WTC11 (cell line): Measurements from ENCODE around the gene CAPN15. TPM values are rescaled to one million over a fixed set of nuclear protein-coding genes. Genes with fewer than 3 reads are reported as not detected.

Experiments used
- ATAC-seq: fragments of 200-7000 bp; cut with Tn5 transposase; 2 replicates; pipeline ENCODE4 v1.10.0; 2021; ENCODE audit warnings: mild to moderate bottlenecking, moderate library complexity
- CTCF ChIA-PET: fragments of 300-600 bp; sonication (Branson Sonifier 250); formaldehyde crosslinking; loops from one replicate; lab custom pipeline; 2021; ENCODE audit warnings: antibody characterized with exemption; lab: Charles Lee
- POLR2A ChIA-PET: fragments of 350-600 bp; sonication (Branson Sonifier 250); formaldehyde crosslinking; loops from one replicate; lab custom pipeline; 2021; ENCODE audit warnings: antibody characterized with exemption; lab: Charles Lee
- DNase-seq: peaks from one replicate; pipeline ENCODE4 v3.0.0; 2021; ENCODE audit warnings: low spot score
- H3K27ac Mint-ChIP-seq: 2 replicates; pipeline ENCODE4 v1.8.0; 2021; ENCODE audit warnings: mixed read lengths
- H3K27me3 Mint-ChIP-seq: 2 replicates; pipeline ENCODE4 v1.8.0; 2021; ENCODE audit warnings: low read depth, mild to moderate bottlenecking, moderate library complexity, mixed read lengths
- H3K36me3 Mint-ChIP-seq: 2 replicates; pipeline ENCODE4 v1.8.0; 2021; ENCODE audit warnings: mixed read lengths
- H3K4me1 Mint-ChIP-seq: 2 replicates; pipeline ENCODE4 v1.8.0; 2022; ENCODE audit warnings: mixed read lengths
- H3K4me3 Mint-ChIP-seq: 2 replicates; pipeline ENCODE4 v1.8.0; 2021; ENCODE audit warnings: mild to moderate bottlenecking, moderate library complexity, mixed read lengths
- H3K9me3 Mint-ChIP-seq: 2 replicates; pipeline ENCODE4 v1.8.0; 2021; ENCODE audit warnings: mixed read lengths
- AFF4 ChIP-seq: sonication (generic); formaldehyde crosslinking; IDR thresholded peaks from 2 replicates; pipeline ENCODE4 v1.8.1; 2023; ENCODE audit warnings: mild to moderate bottlenecking, missing genetic modification reagents, borderline replicate concordance
- CBFB ChIP-seq: sonication (generic); formaldehyde crosslinking; IDR thresholded peaks from 2 replicates; pipeline ENCODE4 v1.8.1; 2022; ENCODE audit warnings: mild to moderate bottlenecking, low read depth, missing genetic modification reagents
- E2F1 ChIP-seq: sonication (generic); formaldehyde crosslinking; IDR thresholded peaks from 2 replicates; pipeline ENCODE4 v1.8.0; 2022; ENCODE audit warnings: mild to moderate bottlenecking, missing genetic modification reagents
- ESRRA ChIP-seq: sonication (generic); formaldehyde crosslinking; IDR thresholded peaks from 2 replicates; pipeline ENCODE4 v1.8.1; 2022; ENCODE audit warnings: mild to moderate bottlenecking, missing genetic modification reagents, borderline replicate concordance
- GRHL2 ChIP-seq: fragments of 250-450 bp; sonication (Bioruptor Pico); IDR thresholded peaks from 2 replicates; pipeline ENCODE4 v1.8.0; 2022; ENCODE audit warnings: mild to moderate bottlenecking, moderate library complexity; ENCODE audit not compliant: insufficient replicate concordance, severe bottlenecking
- GTF2I ChIP-seq: fragments of 250-450 bp; sonication (Bioruptor Pico); conservative IDR thresholded peaks from 2 replicates; pipeline ENCODE4 v1.4.0; 2021; ENCODE audit warnings: mild to moderate bottlenecking
- IRF2 ChIP-seq: sonication (generic); formaldehyde crosslinking; IDR thresholded peaks from 2 replicates; pipeline ENCODE4 v1.8.0; 2022; ENCODE audit warnings: low read depth, missing genetic modification reagents, borderline replicate concordance
- MLX ChIP-seq: sonication (generic); formaldehyde crosslinking; IDR thresholded peaks from 2 replicates; pipeline ENCODE4 v1.8.1; 2023; ENCODE audit warnings: mild to moderate bottlenecking, missing genetic modification reagents, moderate library complexity
- MXD4 ChIP-seq: fragments of 250-450 bp; sonication (Bioruptor Pico); IDR thresholded peaks from 2 replicates; pipeline ENCODE4 v1.8.0; 2021; ENCODE audit warnings: mild to moderate bottlenecking, moderate library complexity, borderline replicate concordance
- NFE2L1 ChIP-seq: sonication (generic); formaldehyde crosslinking; IDR thresholded peaks from 2 replicates; pipeline ENCODE4 v1.8.1; 2023; ENCODE audit warnings: missing genetic modification reagents
- NR2C2 ChIP-seq: sonication (generic); formaldehyde crosslinking; IDR thresholded peaks from 2 replicates; pipeline ENCODE4 v1.8.0; 2022; ENCODE audit warnings: mild to moderate bottlenecking, missing genetic modification reagents
- NR3C1 ChIP-seq: sonication (generic); formaldehyde crosslinking; conservative IDR thresholded peaks from 2 replicates; pipeline ENCODE4 v1.8.1; 2023; ENCODE audit warnings: low read depth, mild to moderate bottlenecking, missing genetic modification reagents
- RORB ChIP-seq: fragments of 250-450 bp; sonication (Bioruptor Pico); IDR thresholded peaks from 2 replicates; pipeline ENCODE4 v1.9.0; 2021; ENCODE audit warnings: mild to moderate bottlenecking
- STAT6 ChIP-seq: sonication (generic); formaldehyde crosslinking; conservative IDR thresholded peaks from 2 replicates; pipeline ENCODE4 v1.8.1; 2023; ENCODE audit warnings: mild to moderate bottlenecking, low read depth, missing genetic modification reagents, moderate library complexity
- TCF7 ChIP-seq: sonication (generic); formaldehyde crosslinking; IDR thresholded peaks from 2 replicates; pipeline ENCODE4 v1.8.0; 2022; ENCODE audit warnings: mild to moderate bottlenecking, low read depth, missing genetic modification reagents, moderate library complexity
- TP53 ChIP-seq: sonication (generic); formaldehyde crosslinking; IDR thresholded peaks from 2 replicates; pipeline ENCODE4 v1.8.1; 2023; ENCODE audit warnings: mild to moderate bottlenecking, missing genetic modification reagents
- ZNF423 ChIP-seq: fragments of 250-450 bp; sonication (Bioruptor Pico); IDR thresholded peaks from 2 replicates; pipeline ENCODE4 v2.1.2; 2022; ENCODE audit warnings: mild to moderate bottlenecking, moderate library complexity
- ZNF512 ChIP-seq: sonication (generic); formaldehyde crosslinking; IDR thresholded peaks from 2 replicates; pipeline ENCODE4 v1.8.1; 2022; ENCODE audit warnings: missing genetic modification reagents, borderline replicate concordance
- total RNA-seq: library from RNA; stranded (reverse); gene quantifications from 3 replicates; pipeline ENCODE4 v1.2.3, GENCODE V29; 2021

Gene CAPN15
- total RNA-seq, 1 experiment from 2014 or later = 110 TPM

GRCh38 chr16:513950-514349 lies 13.6 kb upstream of the CAPN15 start:
- Mint-ChIP-seq H3K27ac (no peak overlapping the region), H3K36me3 (peaks cover 3% of the 10 kb centered on the region; the same call in 1 of the 2 replicates), H3K4me3 (no peak overlapping the region), H3K4me1 (no peaks in the 10 kb centered on the region), H3K9me3 (no peaks in the 10 kb centered on the region), H3K27me3 (no peaks in the 10 kb centered on the region)
- TF ChIP-seq MXD4 (CRISPR knock-in tag) = no peak
- TF ChIP-seq E2F1 = no peak
- no peak for TF ChIP-seq ZNF512 (CRISPR knock-in tag)
- no peak for TF ChIP-seq GTF2I
- no peak for TF ChIP-seq ZNF423 (CRISPR knock-in tag)
- no peak for TF ChIP-seq AFF4 (CRISPR knock-in tag)
- TF ChIP-seq GRHL2 (CRISPR knock-in tag) = no peak
- no peak for TF ChIP-seq NFE2L1 (CRISPR knock-in tag)
- TF ChIP-seq RORB (CRISPR knock-in tag) = no peak
- no peak for TF ChIP-seq TCF7
- no peak for TF ChIP-seq CBFB (CRISPR knock-in tag)
- no peak for TF ChIP-seq ESRRA (CRISPR knock-in tag)
- TF ChIP-seq NR3C1 (CRISPR knock-in tag) = no peak
- no peak for TF ChIP-seq TP53
- no peak for TF ChIP-seq MLX (CRISPR knock-in tag)
- TF ChIP-seq NR2C2 (CRISPR knock-in tag) = no peak
- no peak for TF ChIP-seq IRF2 (CRISPR knock-in tag)
- no peak for TF ChIP-seq STAT6 (CRISPR knock-in tag)
- DNase-seq = no peak
- POLR2A ChIA-PET = interaction anchor here (0.8 kb wide), 1 partner anchor 134 kb away, joined by 3 read pairs; no protein-coding TSS in a partner anchor
- ATAC-seq = no peak
- CTCF ChIA-PET = no interaction called here
